Pancreas (tissue), 10 donors: ENCODE data around the gene ZEB1. TPM values are rescaled to one million over a fixed set of nuclear protein-coding genes. Genes with fewer than 3 reads are reported as not detected.

Experiments
- ATAC-seq, 4 donors: fragments of 200-7000 bp; cut with Tn5 transposase; one replicate each; pipeline versions ENCODE4 v1.8.0 to v1.9.1; 2020; ENCODE audit warnings: mild to moderate bottlenecking in 4 of 4, moderate library complexity in 4 of 4
- DNase-seq, 6 donors: peaks; one replicate each; pipeline ENCODE4 v3.0.0-alpha.2; 2020
- FAIRE-seq: peaks from 2 replicates; lab custom pipeline; 2012; peaks lifted over from hg19 to GRCh38; lab: Jason Lieb, UNC
- H3K27ac ChIP-seq, 4 donors: fragments of 200-600 bp; sonication (generic); 1 replicate in 3 of 4; 2 replicates in 1 of 4; pipeline versions ENCODE4 v1.5.0 to v1.8.0; 2020
- H3K27me3 ChIP-seq, 4 donors: fragments of 200-600 bp; one replicate each; pipeline ENCODE4 v1.8.0; 2021
- H3K36me3 ChIP-seq, 3 donors: fragments of 200-600 bp; sonication (generic) in 1 of 3; one replicate each; pipeline versions ENCODE4 v1.5.0 to v1.8.0; 2020 to 2021
- H3K4me1 ChIP-seq, 3 donors: fragments of 200-600 bp; one replicate each; pipeline ENCODE4 v1.8.0; 2021
- H3K4me3 ChIP-seq, 4 donors: fragments of 200-600 bp; sonication (generic) in 2 of 4; one replicate each; pipeline versions ENCODE4 v1.5.0 to v1.8.0; 2020 to 2021
- H3K9me3 ChIP-seq, 4 donors: fragments of 200-600 bp; one replicate each; pipeline ENCODE4 v1.8.0; 2021
- CTCF ChIP-seq, 4 donors: fragments of 200-600 bp; sonication (generic) in 3 of 4; IDR thresholded peaks; one replicate each; pipeline versions ENCODE4 v1.5.0 to v1.8.0; 2021; ENCODE audit warnings: antibody characterized with exemption in 4 of 4
- WGBS, 2 donors: extraction: QIAGEN DNeasy Blood & Tissue Kit; methylation state at CpG; one replicate each; pipeline ENCODE4 v1.1.7; 2013; 5-methylcytosine and 5-hydroxymethylcytosine counted together
- intact Hi-C, 3 donors: fragments of 100-400 bp; cut with DNase I; formaldehyde crosslinking; loops; one replicate each; pipeline versions ENCODE4 v1.11.1 to v1.14.2; 2022
- polyA plus RNA-seq, 2 donors: library from polyadenylated mRNA; stranded (reverse); fragments of 200-250 nt; gene quantifications; one replicate each; pipeline ENCODE4 v1.2.3, GENCODE V29; 2013
- total RNA-seq, 6 donors: library from RNA; stranded (reverse); fragmentation: NEBNext Ultra II Directional in 4 of 6; extraction: Animal tissue kit (Norgen Biotek cat#: 25700) in 4 of 6; gene quantifications; one replicate each; pipeline versions ENCODE4 v1.2.1 to v1.2.4, GENCODE V29; 2021 to 2023
- donor health status: healthy with polysubstance abuse.
- donor health status: DM: no; HTN: no; CAD: no; lungs with moderate emphysema.
- donor health status: DM: no; HTN: no; CAD: no.
- donor health status: control.
- donor health status: control.
- donor health status: Bipolar disorder and iron deficiency.
- donor health status: DM: yes; HTN: yes; CAD: no.
- donor health status: DM: no; HTN: no; CAD: no.
- donor health status: DM: no; HTN: no; CAD: no.
- donor health status: DM: yes; HTN: yes; CAD: no.

ZEB1 gene
- total and polyA plus RNA-seq, 8 donors = 3.2 to 21.6 (median 5.0) TPM

DNA sequence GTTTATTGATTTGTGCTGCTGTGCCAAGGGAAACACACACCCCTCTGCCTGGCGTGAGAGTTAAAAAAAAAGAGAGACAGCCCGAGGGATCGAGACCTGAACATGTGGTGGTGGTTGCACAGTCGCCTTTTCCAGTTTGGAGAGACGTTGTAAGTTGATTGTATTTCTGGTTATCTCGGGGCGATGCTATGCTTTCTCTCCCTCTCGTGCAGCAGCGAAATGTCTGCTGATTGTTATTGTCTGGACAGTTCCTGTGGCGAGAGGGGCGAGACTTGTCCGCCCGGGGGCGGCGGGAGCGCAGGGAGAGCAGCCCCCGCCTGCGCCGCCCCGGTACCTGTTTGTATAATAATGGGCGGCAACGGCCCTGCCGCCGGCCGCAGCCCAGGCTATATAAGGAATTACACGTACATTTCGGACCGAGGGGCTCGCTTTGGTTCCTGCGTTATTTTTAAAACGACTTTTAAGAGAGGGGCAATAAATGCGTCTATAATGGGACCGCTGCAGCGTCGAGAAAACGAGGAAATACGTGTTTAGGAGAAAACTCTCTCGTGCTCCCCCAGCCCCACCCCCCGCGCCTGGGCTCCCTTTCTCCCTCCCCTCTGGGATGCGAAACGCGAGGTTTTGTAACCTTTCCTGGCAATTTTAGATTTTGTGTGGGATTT lies 1.7 kb downstream of the ZEB1 start:
- intact Hi-C loops = no loop called here
- H3K4me3 ChIP-seq = peak overlapping the region; percentile 27 to 94 (median 80)
- DNase-seq (peak in 5 of 6 donors; percentile 2 to 62 (median 21)), ATAC-seq (peak in 2 of 4 donors; percentile 10 to 17), FAIRE-seq (no peak)
- WGBS, 2 donors = 2% methylated on average over 43 of the region's 43 CpGs
- no peaks in the 10 kb centered on the region for H3K9me3 ChIP-seq
- no peaks in the 10 kb centered on the region for H3K36me3 ChIP-seq
- TF ChIP-seq CTCF (IDR thresholded peaks at IDR 0.05) = no peak
- H3K27me3 ChIP-seq = peaks cover 0 to 47% (median 10%) of the 10 kb centered on the region in 4 donors
- H3K27ac ChIP-seq = peak overlapping the region in 2 of 4 donors; percentile 56 to 64
- H3K4me1 ChIP-seq = peaks cover 4 to 12% (median 5%) of the 10 kb centered on the region in 3 donors

DNA sequence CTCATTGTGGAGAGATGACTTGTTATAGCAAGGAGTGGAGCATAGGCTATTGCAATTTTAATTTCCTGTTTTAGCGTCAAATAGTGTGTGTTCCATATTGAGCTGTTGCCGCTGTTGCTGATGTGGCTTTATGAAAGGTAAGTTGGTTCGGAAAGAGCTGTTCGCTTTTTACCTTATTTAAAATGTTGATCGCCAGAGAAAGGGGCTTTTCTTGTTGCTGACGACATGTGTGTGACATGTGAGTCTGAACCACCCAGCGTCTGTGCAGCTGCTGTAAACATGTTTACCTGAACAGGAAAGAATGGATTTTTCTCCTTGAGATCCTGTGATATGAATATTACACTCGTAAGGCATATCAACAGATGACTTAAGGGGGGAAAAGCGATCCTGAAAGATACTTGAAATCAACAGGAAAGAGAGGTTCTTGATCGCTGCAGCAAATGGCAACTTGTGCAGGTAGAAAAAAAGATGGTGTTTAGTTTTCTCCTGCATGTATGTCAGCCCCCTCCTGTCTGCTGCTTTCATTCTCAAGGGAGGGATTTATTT lies 2.5 kb downstream of the ZEB1 start:
- TF ChIP-seq CTCF (IDR thresholded peaks at IDR 0.05) = no peak
- Histone ChIP-seq H3K27ac (peak overlapping the region in 2 of 4 donors; percentile 56 to 64), H3K4me1 (peaks cover 4 to 12% (median 5%) of the 10 kb centered on the region in 3 donors), H3K9me3 (no peaks in the 10 kb centered on the region), H3K27me3 (peaks cover 0 to 47% (median 10%) of the 10 kb centered on the region in 4 donors), H3K4me3 (peak overlapping the region in 2 of 4 donors; percentile 82 to 94), H3K36me3 (no peaks in the 10 kb centered on the region)
- intact Hi-C loops = no loop called here
- no peak for FAIRE-seq
- no peak for DNase-seq
- no peak for ATAC-seq
- WGBS, 2 donors = 10 to 16% methylated on average over 10 of the region's 10 CpGs

GRCh38 chr10:31322647-31323046 lies 3.6 kb downstream of the ZEB1 start:
- intact Hi-C loops = no loop called here
- 65 to 67% methylated on average over 2 of the region's 2 CpGs for WGBS, 2 donors
- no peaks in the 10 kb centered on the region for H3K9me3 ChIP-seq
- TF ChIP-seq CTCF (IDR thresholded peaks at IDR 0.05) = no peak
- peaks cover 0 to 47% (median 10%) of the 10 kb centered on the region in 4 donors for H3K27me3 ChIP-seq
- DNase-seq = no peak
- no peak for FAIRE-seq
- peaks cover 3 to 12% (median 5%) of the 10 kb centered on the region in 3 donors for H3K4me1 ChIP-seq
- H3K36me3 ChIP-seq = no peaks in the 10 kb centered on the region
- no peak overlapping the region for H3K27ac ChIP-seq
- ATAC-seq = no peak
- no peak overlapping the region for H3K4me3 ChIP-seq

DNA sequence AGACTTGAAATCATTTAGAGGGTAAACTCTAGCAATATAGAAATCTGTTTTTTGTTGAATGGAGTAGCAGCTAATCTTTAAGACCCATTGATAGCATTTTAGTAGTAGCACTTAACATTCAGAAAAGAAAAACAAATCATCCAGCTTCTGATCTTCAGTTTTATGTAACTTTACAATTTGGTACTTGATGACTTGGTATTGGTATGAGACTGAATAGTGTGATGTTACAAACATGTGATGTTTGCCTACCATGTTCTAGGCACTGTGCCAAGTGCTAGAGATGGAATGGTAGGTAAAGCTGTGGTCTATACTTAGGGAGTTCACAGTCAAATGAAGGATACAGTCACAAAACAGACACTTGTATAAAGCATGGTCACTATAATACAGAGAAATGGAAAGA lies 21.3 kb downstream of the ZEB1 start:
- ATAC-seq (no peak), FAIRE-seq (no peak), DNase-seq (no peak)
- TF ChIP-seq CTCF (IDR thresholded peaks at IDR 0.05) = no peak
- intact Hi-C loops = no loop called here
- Histone ChIP-seq H3K27ac (no peak overlapping the region), H3K27me3 (no peaks in the 10 kb centered on the region), H3K9me3 (no peaks in the 10 kb centered on the region), H3K4me1 (peaks cover 0 to 2% (median 0%) of the 10 kb centered on the region in 3 donors), H3K4me3 (no peak overlapping the region), H3K36me3 (no peaks in the 10 kb centered on the region)

- ATAC-seq (no peak), DNase-seq (no peak), FAIRE-seq (no peak)
- Histone ChIP-seq H3K36me3 (no peaks in the 10 kb centered on the region), H3K9me3 (no peaks in the 10 kb centered on the region), H3K4me3 (no peak overlapping the region), H3K4me1 (peaks cover 0 to 2% (median 0%) of the 10 kb centered on the region in 3 donors), H3K27ac (no peak overlapping the region), H3K27me3 (no peaks in the 10 kb centered on the region)
- intact Hi-C loops = no loop called here
- no peak for TF ChIP-seq CTCF (IDR thresholded peaks at IDR 0.05)
- WGBS, 2 donors = 72 to 88% methylated on average over 1 of the region's 1 CpG
Measured at GRCh38 chr10:31341552-31341951, 22.5 kb downstream of the ZEB1 start.
